ENCODE results near the gene TET3. TPM values are rescaled to one million over a fixed set of nuclear protein-coding genes. Genes with fewer than 3 reads are reported as not detected.

TET3 gene
- total RNA-seq, 1 experiment from 2014 or later, result 23.3 TPM

GRCh38 chr2:74011246-74011645 lies 26.5 kb downstream of the TET3 start:
- Mint-ChIP-seq H3K4me3 (ENCODE audit: low read depth, unreplicated experiment) (no peak overlapping the region), H3K27ac (ENCODE audit: unreplicated experiment) (no peak overlapping the region), H3K4me1 (ENCODE audit: low read depth, unreplicated experiment) (peaks cover 24% of the 10 kb centered on the region), H3K27me3 (ENCODE audit: unreplicated experiment) (no peaks in the 10 kb centered on the region), H3K9me3 (ENCODE audit: low read depth, unreplicated experiment) (no peaks in the 10 kb centered on the region), H3K36me3 (ENCODE audit: insufficient read depth, unreplicated experiment) (peaks cover 14% of the 10 kb centered on the region)
- DNase-seq, result no peak
- no TSS peak for BruUV-seq (replicated peaks)
- TF ChIP-seq CTCF (IDR thresholded peaks at IDR 0.05; ENCODE audit: unreplicated experiment), result no peak
- intact Hi-C loops (cut with micrococcal nuclease; ENCODE audit: unreplicated experiment), result no loop called here
- CTCF ChIA-PET, result no interaction called here

DNA sequence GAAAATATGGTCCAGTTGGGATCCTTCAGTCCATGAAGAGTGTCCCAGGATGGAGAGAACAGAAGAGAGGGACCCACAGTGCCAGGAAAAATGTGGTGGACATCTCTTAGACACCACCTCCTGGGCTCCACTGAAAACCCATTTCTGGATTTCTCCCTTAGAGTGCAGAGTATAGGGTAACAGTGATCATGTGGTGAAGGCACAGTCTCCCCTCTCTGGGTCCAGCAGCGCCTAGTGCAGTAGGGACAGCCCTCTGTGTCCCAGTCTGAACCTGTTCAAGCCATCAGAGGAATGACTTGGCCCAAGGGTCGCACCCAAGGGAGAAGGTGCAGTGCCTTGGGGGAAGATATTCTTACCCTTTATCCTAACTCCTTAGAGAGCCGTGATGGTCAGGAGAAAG lies 30.1 kb downstream of the TET3 start:
- CTCF ChIA-PET, result interaction anchor here (0.8 kb wide), 1 partner anchor 12 kb away, joined by 4 read pairs; no protein-coding TSS in a partner anchor

GRCh38 chr2:74017223-74017622 lies 32.5 kb downstream of the TET3 start:
- no peak for DNase-seq

More for the DNA sequence above, 30.1 kb downstream of the TET3 start:
- H3K9me3 Mint-ChIP-seq (ENCODE audit: low read depth, unreplicated experiment), result no peaks in the 10 kb centered on the region
- TF ChIP-seq CTCF (IDR thresholded peaks at IDR 0.05; ENCODE audit: unreplicated experiment), result no peak
- no peak overlapping the region for H3K4me3 Mint-ChIP-seq (ENCODE audit: low read depth, unreplicated experiment)
- no TSS peak for BruUV-seq (replicated peaks)
- peaks cover 13% of the 10 kb centered on the region for H3K36me3 Mint-ChIP-seq (ENCODE audit: insufficient read depth, unreplicated experiment)
- peaks cover 12% of the 10 kb centered on the region for H3K4me1 Mint-ChIP-seq (ENCODE audit: low read depth, unreplicated experiment)
- no peaks in the 10 kb centered on the region for H3K27me3 Mint-ChIP-seq (ENCODE audit: unreplicated experiment)
- no peak for DNase-seq
- H3K27ac Mint-ChIP-seq (ENCODE audit: unreplicated experiment), result no peak overlapping the region
- intact Hi-C loops (cut with micrococcal nuclease; ENCODE audit: unreplicated experiment), result no loop called here

DNA sequence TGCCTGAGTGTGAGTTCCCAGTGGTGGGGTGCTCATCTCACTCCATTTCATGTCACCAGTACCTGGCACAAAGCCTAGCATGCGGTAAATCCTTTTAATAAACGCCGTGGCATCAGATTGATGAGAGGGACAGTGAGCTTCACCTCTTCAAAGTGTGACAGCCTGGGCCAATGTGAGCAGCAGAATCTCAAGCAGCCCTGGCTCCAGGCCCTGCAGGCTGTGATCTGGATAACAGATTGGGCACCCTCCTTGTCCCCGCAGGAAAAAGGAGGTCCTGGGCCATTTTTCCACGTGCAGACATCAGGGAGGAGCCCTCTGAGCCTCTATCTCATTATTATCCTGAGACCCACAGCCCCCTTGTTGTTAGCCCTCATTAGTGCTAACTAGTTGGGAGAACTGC lies 34.8 kb downstream of the TET3 start:
- no peak for TF ChIP-seq CTCF (IDR thresholded peaks at IDR 0.05; ENCODE audit: unreplicated experiment)
- intact Hi-C loops (cut with micrococcal nuclease; ENCODE audit: unreplicated experiment), result no loop called here
- no TSS peak for BruUV-seq (replicated peaks)
- no peak overlapping the region for H3K27ac Mint-ChIP-seq (ENCODE audit: unreplicated experiment)
- H3K27me3 Mint-ChIP-seq (ENCODE audit: unreplicated experiment), result no peaks in the 10 kb centered on the region
- no peaks in the 10 kb centered on the region for H3K9me3 Mint-ChIP-seq (ENCODE audit: low read depth, unreplicated experiment)
- CTCF ChIA-PET, result interaction anchor here (0.7 kb wide), 1 partner anchor 47 kb away, joined by 3 read pairs; no protein-coding TSS in a partner anchor
- H3K4me3 Mint-ChIP-seq (ENCODE audit: low read depth, unreplicated experiment), result no peak overlapping the region
- no peak for DNase-seq
- peaks cover 3% of the 10 kb centered on the region for H3K36me3 Mint-ChIP-seq (ENCODE audit: insufficient read depth, unreplicated experiment)
- no peaks in the 10 kb centered on the region for H3K4me1 Mint-ChIP-seq (ENCODE audit: low read depth, unreplicated experiment)

More at GRCh38 chr2:74017223-74017622, 32.5 kb downstream of the TET3 start:
- Mint-ChIP-seq H3K4me3 (ENCODE audit: low read depth, unreplicated experiment) (no peak overlapping the region), H3K4me1 (ENCODE audit: low read depth, unreplicated experiment) (no peaks in the 10 kb centered on the region), H3K27me3 (ENCODE audit: unreplicated experiment) (no peaks in the 10 kb centered on the region), H3K36me3 (ENCODE audit: insufficient read depth, unreplicated experiment) (peaks cover 3% of the 10 kb centered on the region), H3K27ac (ENCODE audit: unreplicated experiment) (no peak overlapping the region), H3K9me3 (ENCODE audit: low read depth, unreplicated experiment) (no peaks in the 10 kb centered on the region)
- intact Hi-C loops (cut with micrococcal nuclease; ENCODE audit: unreplicated experiment), result no loop called here
- no TSS peak for BruUV-seq (replicated peaks)
- TF ChIP-seq CTCF (IDR thresholded peaks at IDR 0.05; ENCODE audit: unreplicated experiment), result no peak
- CTCF ChIA-PET, result interaction anchor here (0.5 to 0.6 kb wide), 2 partner anchors 47 to 287 kb away, joined by 5 to 6 read pairs; no protein-coding TSS in a partner anchor

Data from Calu3 (cell line).